B cell (primary cell): ENCODE data around the gene PANX3. TPM values are rescaled to one million over a fixed set of nuclear protein-coding genes. Genes with fewer than 3 reads are reported as not detected.

Experiments
- ATAC-seq: fragments of 200-7000 bp; cut with Tn5 transposase; one replicate; pipeline ENCODE4 v1.10.0; 2021; ENCODE audit warnings: low read depth, mild to moderate bottlenecking, moderate number of reproducible peaks, moderate library complexity
- CTCF ChIA-PET: fragments of 350-600 bp; sonication (Branson Sonifier 250); formaldehyde crosslinking; loops from one replicate; lab custom pipeline; 2021; ENCODE audit warnings: antibody characterized with exemption, inconsistent platforms; lab: Charles Lee
- POLR2A ChIA-PET: fragments of 350-600 bp; sonication (Branson Sonifier 250); formaldehyde crosslinking; loops from one replicate; lab custom pipeline; 2021; ENCODE audit warnings: antibody characterized with exemption; lab: Charles Lee
- DNase-seq: peaks from one replicate; pipeline ENCODE4 v3.0.0; 2013
- H2AFZ ChIP-seq: 2 replicates; pipeline ENCODE4 v1.6.1; 2012; ENCODE audit warnings: mild to moderate bottlenecking, low read depth, low read length; ENCODE audit not compliant: insufficient read depth, poor library complexity, severe bottlenecking
- H3K27ac ChIP-seq, 2 donors: 1 replicate in 1 of 2; 2 replicates in 1 of 2; pipeline ENCODE4 v1.5.1; 2012 to 2013; ENCODE audit warnings: low read length in 2 of 2, mild to moderate bottlenecking in 2 of 2, moderate library complexity in 1 of 2
- H3K27me3 ChIP-seq, 4 experiments: fragments of 200-600 bp in 1 of 4; sonication (generic) in 1 of 4; replicated peaks in 1 of 4; 1 replicate in 2 of 4; 2 replicates in 2 of 4; pipeline versions ENCODE4 v1.6.1 to v1.7.0; 2013 to 2016; ENCODE audit warnings: low read length in 3 of 4, mild to moderate bottlenecking in 2 of 4, mixed read lengths in 1 of 4, moderate library complexity in 1 of 4; ENCODE audit not compliant: insufficient read depth in 4 of 4, control insufficient read depth in 3 of 4; ENCODE audit errors: control extremely low read depth in 1 of 4
- H3K36me3 ChIP-seq, 2 experiments: replicated peaks in 1 of 2; 1 replicate in 1 of 2; 2 replicates in 1 of 2; pipeline versions ENCODE4 v1.6.1 to v1.7.1; 2013; ENCODE audit warnings: low read length in 1 of 2; ENCODE audit not compliant: insufficient read depth in 2 of 2, control insufficient read depth in 1 of 2; ENCODE audit errors: control extremely low read depth in 1 of 2, extremely low read depth in 1 of 2
- H3K4me1 ChIP-seq, 2 donors: fragments of 200-600 bp in 1 of 2; sonication (generic) in 1 of 2; 1 replicate in 1 of 2; 2 replicates in 1 of 2; pipeline versions ENCODE4 v1.5.1 to v1.6.1; 2013 to 2017; ENCODE audit warnings: low read length in 2 of 2; ENCODE audit not compliant: control insufficient read depth in 2 of 2, insufficient read depth in 2 of 2
- H3K4me2 ChIP-seq: replicated peaks from 2 replicates; pipeline ENCODE3; 2012; ENCODE audit warnings: mild to moderate bottlenecking, low read depth, low read length; ENCODE audit not compliant: poor library complexity, severe bottlenecking
- H3K4me3 ChIP-seq, 5 experiments: fragments of 200-600 bp in 1 of 5; sonication (generic) in 1 of 5; 1 replicate in 3 of 5; 2 replicates in 2 of 5; pipeline versions ENCODE4 v1.5.1 to v1.7.0; 2011 to 2016; ENCODE audit warnings: low read length in 4 of 5, mild to moderate bottlenecking in 4 of 5, low read depth in 2 of 5, control low read depth in 1 of 5, moderate library complexity in 1 of 5; ENCODE audit not compliant: insufficient read depth in 1 of 5; ENCODE audit errors: control extremely low read depth in 1 of 5, extremely low read depth in 1 of 5
- H3K79me2 ChIP-seq: fragments of 200-600 bp; sonication (generic); one replicate; pipeline ENCODE4 v1.6.0; 2016; ENCODE audit warnings: low read length; ENCODE audit not compliant: control insufficient read depth, insufficient read depth
- H3K9ac ChIP-seq: fragments of 200-600 bp; sonication (generic); 2 replicates; pipeline ENCODE4 v1.6.1; 2017; ENCODE audit warnings: mild to moderate bottlenecking, low read length, moderate library complexity
- H3K9me3 ChIP-seq, 3 donors: one replicate each; pipeline versions ENCODE4 v1.6.1 to v1.7.1; 2013; ENCODE audit warnings: low read length in 2 of 3; ENCODE audit not compliant: control insufficient read depth in 2 of 3, insufficient read depth in 1 of 3; ENCODE audit errors: control extremely low read depth in 1 of 3
- H4K20me1 ChIP-seq: 2 replicates; pipeline ENCODE4 v1.6.0; 2012; ENCODE audit warnings: mild to moderate bottlenecking, low read length; ENCODE audit not compliant: insufficient read depth, control insufficient read depth, poor library complexity, severe bottlenecking
- H3K27ac Mint-ChIP-seq: one replicate; pipeline ENCODE4 v1.8.0; 2021; ENCODE audit warnings: mixed read lengths
- H3K27me3 Mint-ChIP-seq: one replicate; pipeline ENCODE4 v1.8.0; 2021; ENCODE audit warnings: mixed read lengths
- H3K4me1 Mint-ChIP-seq: one replicate; pipeline ENCODE4 v1.8.0; 2021; ENCODE audit warnings: mixed read lengths
- H3K4me3 Mint-ChIP-seq: one replicate; pipeline ENCODE4 v1.8.0; 2021; ENCODE audit warnings: mixed read lengths
- H3K9me3 Mint-ChIP-seq: one replicate; pipeline ENCODE4 v1.8.0; 2022; ENCODE audit warnings: mixed read lengths; ENCODE audit not compliant: insufficient read depth
- CTCF ChIP-seq: fragments of 200-600 bp; IDR thresholded peaks from one replicate; pipeline ENCODE4 v1.8.0; 2022; ENCODE audit warnings: antibody characterized with exemption, mild to moderate bottlenecking
- EZH2 ChIP-seq: IDR thresholded peaks from 2 replicates; pipeline ENCODE4 v1.6.1; 2012; ENCODE audit warnings: borderline replicate concordance, low read depth, mild to moderate bottlenecking, moderate library complexity, low read length; ENCODE audit not compliant: insufficient read depth, poor library complexity, severe bottlenecking
- WGBS: methylation state at CpG from one replicate; pipeline ENCODE4 v1.1.5; 2013; ENCODE audit warnings: missing lambda C conversion rate; ENCODE audit not compliant: insufficient coverage; 5-methylcytosine and 5-hydroxymethylcytosine counted together
- intact Hi-C: fragments of 100-400 bp; cut with micrococcal nuclease; formaldehyde crosslinking; loops from one replicate; pipeline ENCODE4 v1.10.0; 2022
- polyA plus RNA-seq: library from polyadenylated mRNA; depleted of rRNA; stranded (reverse); fragments of >200 nt; gene quantifications from 2 replicates; pipeline ENCODE4 v1.2.3, GENCODE V29; 2012
- total RNA-seq, 2 donors: library from RNA; stranded (reverse); fragments of 120-200 nt in 1 of 2; gene quantifications; 1 replicate in 1 of 2; 2 replicates in 1 of 2; pipeline versions ENCODE4 v1.2.3 to v1.2.4, GENCODE V29; 2013 to 2022

The PANX3 gene
- total and polyA plus RNA-seq, 2 donors (not counting 1 experiment from before 2014, with no cell fraction given), result not detected

- Histone ChIP-seq H4K20me1 (no peaks in the 10 kb centered on the region), H3K27ac (no peak overlapping the region), H3K9ac (no peak overlapping the region), H3K36me3 (no peaks in the 10 kb centered on the region), H3K4me1 (no peaks in the 10 kb centered on the region), H3K9me3 (no peaks in the 10 kb centered on the region), H3K4me2 (no peak overlapping the region), H3K4me3 (no peak overlapping the region), H2AFZ (no peak overlapping the region), H3K79me2 (no peaks in the 10 kb centered on the region), H3K27me3 (peaks cover 0 to 12% (median 4%) of the 10 kb centered on the region in 4 experiments)
- no peak overlapping the region for H3K27ac Mint-ChIP-seq
- no peak overlapping the region for H3K4me3 Mint-ChIP-seq
- ATAC-seq (no peak), DNase-seq (no peak)
- ChIA-PET CTCF (no interaction called here), POLR2A (no interaction called here)
- peaks cover 23% of the 10 kb centered on the region for H3K27me3 Mint-ChIP-seq
- TF ChIP-seq EZH2 (no peak), CTCF (no peak)
- intact Hi-C loops, result no loop called here
- peaks cover 2% of the 10 kb centered on the region for H3K9me3 Mint-ChIP-seq
- no CpG with 5 or more reads among the region's 3 CpGs for WGBS
- no peaks in the 10 kb centered on the region for H3K4me1 Mint-ChIP-seq
Measured at GRCh38 chr11:124595302-124595701, 15.9 kb upstream of the PANX3 start.

- intact Hi-C loops, result no loop called here
- peaks cover 2% of the 10 kb centered on the region for H3K9me3 Mint-ChIP-seq
- peaks cover 40% of the 10 kb centered on the region for H3K27me3 Mint-ChIP-seq
- CTCF ChIA-PET, result no interaction called here
- Histone ChIP-seq H3K27ac (no peak overlapping the region), H3K79me2 (no peaks in the 10 kb centered on the region), H3K4me1 (no peaks in the 10 kb centered on the region), H3K36me3 (no peaks in the 10 kb centered on the region), H3K4me3 (no peak overlapping the region), H3K4me2 (no peak overlapping the region), H3K27me3 (peaks cover 0 to 12% (median 4%) of the 10 kb centered on the region in 4 experiments), H4K20me1 (no peaks in the 10 kb centered on the region), H3K9ac (no peak overlapping the region), H3K9me3 (no peaks in the 10 kb centered on the region), H2AFZ (no peak overlapping the region)
- ATAC-seq (no peak), DNase-seq (no peak)
- H3K4me1 Mint-ChIP-seq, result no peaks in the 10 kb centered on the region
- POLR2A ChIA-PET, result no interaction called here
- no peak overlapping the region for H3K27ac Mint-ChIP-seq
- TF ChIP-seq EZH2 (no peak), CTCF (no peak)
- no peak overlapping the region for H3K4me3 Mint-ChIP-seq
Measured at GRCh38 chr11:124597626-124598025, 13.6 kb upstream of the PANX3 start.
